Measurements from ENCODE around the gene ICE2.

Gene ICE2

GRCh38 chr15:60385620-60386552 lies 93.1 kb downstream of the ICE2 start:
- DNase-seq: no peak

- no peak for DNase-seq
These were observed 94.3 kb downstream of the ICE2 start for GRCh38 chr15:60384526-60385126.

DNA sequence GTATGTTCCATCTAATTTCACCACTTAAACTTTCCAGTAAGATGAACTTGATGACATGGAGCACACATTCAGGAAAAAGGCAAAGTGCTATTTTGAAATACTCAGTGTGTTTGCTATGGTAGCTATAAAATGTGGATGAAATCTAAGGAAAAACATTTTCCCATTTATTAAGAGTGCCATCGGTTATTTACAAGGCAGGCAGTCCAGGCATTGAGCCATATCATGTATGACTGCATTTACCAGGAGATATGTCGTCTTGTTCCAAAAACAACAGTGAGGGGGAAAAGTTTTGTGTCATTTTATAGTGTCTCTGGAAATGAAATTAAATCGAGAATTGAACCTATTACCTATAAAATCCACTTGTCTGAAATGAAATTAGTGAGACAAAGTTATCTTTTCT lies 94.9 kb downstream of the ICE2 start:
- no peak for DNase-seq

DNA sequence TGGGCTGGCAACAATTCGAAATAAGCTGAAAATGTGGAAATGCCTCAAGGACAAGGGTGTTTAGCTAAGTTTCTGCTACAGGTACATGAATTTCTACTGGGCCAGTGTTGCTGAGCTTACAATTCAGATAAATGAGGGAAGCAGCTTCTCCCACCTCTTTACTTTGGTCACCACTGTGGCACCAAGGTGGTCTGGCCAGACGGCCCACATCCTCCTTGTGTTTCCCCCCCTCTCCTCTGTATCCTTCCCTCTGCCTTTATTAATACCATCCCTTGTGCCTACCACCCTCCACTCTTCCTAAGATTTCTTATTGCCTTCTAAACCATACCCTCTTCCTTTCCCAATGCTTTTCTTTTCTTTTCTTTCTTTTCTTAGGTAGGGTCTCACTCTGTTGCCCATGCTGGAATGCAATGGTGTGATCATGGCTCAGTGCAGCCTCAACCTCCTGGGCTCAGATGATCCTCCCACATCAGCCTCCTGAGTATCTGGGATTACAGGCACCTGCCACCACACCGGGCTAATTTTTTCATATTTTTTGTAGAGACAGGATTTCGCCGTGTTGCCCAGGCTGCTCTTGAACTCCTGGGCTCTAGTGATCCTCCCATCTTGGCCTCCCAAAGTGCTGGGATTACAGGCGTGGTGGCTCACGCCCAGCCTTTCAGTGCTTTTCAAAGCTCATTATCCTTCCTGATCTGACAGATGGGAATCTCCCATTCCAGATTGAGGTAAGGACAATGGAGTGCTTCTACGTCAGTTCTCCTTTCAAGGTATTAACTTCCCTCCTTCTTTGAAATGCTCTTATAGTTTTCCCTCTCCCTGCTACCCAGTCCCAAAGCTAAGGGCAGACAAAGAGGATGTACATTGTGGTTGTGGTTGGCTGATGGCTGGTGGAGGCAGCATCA lies 95.9 kb downstream of the ICE2 start:
- DNase-seq: no peak

GRCh38 chr15:60381148-60381788 lies 97.7 kb downstream of the ICE2 start:
- DNase-seq: no peak

DNA sequence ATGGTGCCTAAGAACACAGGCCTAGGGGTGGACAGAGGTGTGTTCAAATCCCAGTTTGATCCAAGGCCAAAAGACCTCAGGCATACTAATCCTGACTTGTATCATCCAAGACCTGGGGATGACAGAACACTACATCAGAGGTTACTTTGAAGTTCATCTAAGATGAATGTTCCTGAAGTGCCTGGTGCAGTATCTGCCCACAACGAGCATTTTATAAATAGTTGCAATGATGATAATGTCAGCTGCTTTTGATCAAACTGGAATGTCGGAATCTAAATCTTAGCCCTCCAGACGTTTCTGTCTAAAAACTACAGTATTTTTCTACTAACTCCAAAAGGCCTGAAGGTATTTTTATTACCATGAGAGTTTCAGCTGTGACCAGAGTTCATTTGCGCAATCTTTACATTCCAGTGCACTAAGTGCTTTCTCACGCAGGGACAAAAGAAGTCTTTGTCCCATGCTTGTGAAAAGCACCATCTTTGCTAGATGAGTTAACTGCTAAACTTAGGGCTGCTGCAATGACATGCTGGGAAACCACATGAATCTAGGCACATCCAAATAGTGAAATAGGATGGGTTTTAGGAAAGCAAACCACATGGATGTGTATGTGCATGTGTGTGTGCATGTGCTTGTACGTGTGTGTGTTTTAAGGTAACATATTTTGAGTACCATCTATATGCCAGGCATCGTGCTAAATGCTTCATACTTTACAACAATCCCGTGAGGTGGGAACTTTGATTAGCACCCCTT lies 99.2 kb downstream of the ICE2 start:
- DNase-seq: no peak

GRCh38 chr15:60379185-60379524 lies 99.8 kb downstream of the ICE2 start:
- DNase-seq: no peak

GRCh38 chr15:60376677-60377095 lies 102.3 kb downstream of the ICE2 start:
- DNase-seq: no peak

- DNase-seq: no peak
These were observed 103.6 kb downstream of the ICE2 start for GRCh38 chr15:60375306-60375705.

- DNase-seq: no peak
These were observed 104.3 kb downstream of the ICE2 start for GRCh38 chr15:60374628-60375081.

DNA sequence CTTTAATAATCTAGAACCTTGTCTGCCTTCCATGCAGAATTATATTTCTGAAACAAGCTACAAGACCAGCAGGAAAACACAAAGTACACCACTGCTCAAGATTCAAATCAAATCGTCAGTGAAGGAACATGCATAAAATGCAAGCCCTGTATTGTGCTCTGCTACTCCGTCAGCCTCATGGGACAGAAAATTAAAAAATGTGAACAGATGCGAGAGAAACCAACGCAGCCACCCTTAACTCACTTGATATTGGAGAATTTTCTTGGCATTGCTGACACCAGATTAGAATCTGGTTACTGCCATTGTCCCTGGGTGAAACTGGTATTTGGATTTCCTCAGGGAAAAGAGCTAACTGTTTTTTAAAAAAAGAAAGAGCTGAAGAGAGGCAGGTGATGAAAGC lies 104.7 kb downstream of the ICE2 start:
- no peak for DNase-seq

- no peak for DNase-seq
These were observed 105.2 kb downstream of the ICE2 start for GRCh38 chr15:60373745-60374144.

GRCh38 chr15:60373327-60373726 lies 105.6 kb downstream of the ICE2 start:
- no peak for DNase-seq

GRCh38 chr15:60372756-60373155 lies 106.2 kb downstream of the ICE2 start:
- no peak for DNase-seq

- DNase-seq: no peak
These were observed 106.7 kb downstream of the ICE2 start for GRCh38 chr15:60372227-60372626.

DNA sequence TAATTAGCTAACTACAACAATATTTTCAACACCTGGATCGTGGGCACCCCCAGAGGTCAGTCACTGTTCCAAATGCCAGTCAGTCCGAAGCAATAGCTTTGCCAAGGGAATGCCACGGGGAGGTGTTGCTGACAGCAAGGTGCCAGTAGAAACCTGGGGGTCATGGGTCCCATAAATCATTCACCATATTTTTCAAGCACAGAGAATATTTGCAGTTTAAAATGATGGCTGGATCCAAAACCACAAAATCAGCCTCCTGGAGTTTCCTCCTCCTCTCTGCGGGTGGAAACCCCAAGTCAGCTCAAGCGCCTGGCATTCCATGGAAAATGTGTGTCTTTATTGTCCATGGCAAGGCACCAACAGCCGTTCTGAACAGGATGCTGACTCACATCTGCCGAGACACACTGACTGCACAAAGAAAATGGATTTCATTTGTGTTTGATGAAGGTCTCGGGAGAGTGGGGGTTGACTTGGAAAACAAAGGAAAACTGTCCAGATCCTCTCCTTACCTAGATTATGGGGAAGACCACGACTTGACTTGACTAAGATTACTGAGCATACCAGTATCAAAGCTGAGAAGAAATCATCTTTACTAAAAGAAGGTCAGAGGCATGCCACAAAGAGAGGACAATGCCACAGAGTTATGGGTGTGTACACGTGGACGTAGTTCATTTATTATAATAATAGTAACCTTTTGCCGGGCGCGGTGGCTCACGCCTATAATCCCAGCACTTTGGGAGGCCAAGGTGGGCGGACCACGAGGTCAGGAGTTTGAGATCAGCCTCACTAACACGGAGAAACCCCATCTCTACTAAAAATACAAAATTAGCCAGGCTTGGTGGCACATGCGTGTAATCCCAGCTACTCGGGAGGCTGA lies 107.5 kb downstream of the ICE2 start:
- no peak for DNase-seq

- no peak for DNase-seq
These were observed 108.1 kb downstream of the ICE2 start for GRCh38 chr15:60370869-60371136.

GRCh38 chr15:60370105-60370868 lies 108.7 kb downstream of the ICE2 start:
- DNase-seq: no peak

GRCh38 chr15:60369696-60370095 lies 109.2 kb downstream of the ICE2 start:
- no peak for DNase-seq

Measured in activated naive CD4-positive, alpha-beta T cell (primary cell).